HG02763 (cell line): ENCODE results near the gene PLTP.
"Not testable (repeated sequence)": the region's sequence is repeated elsewhere in the genome, so short reads cannot be mapped to it uniquely, and the experiment has no call there.

Experiments
- ATAC-seq: cut with Tn5 transposase; IDR thresholded peaks from one replicate; pipeline ENCODE4 v1.9.1; 2021; ENCODE audit warnings: mild to moderate bottlenecking, moderate library complexity; ENCODE audit not compliant: unreplicated experiment

PLTP gene

GRCh38 chr20:45944965-45945677 is 33.2 kb upstream of the PLTP start:
- ATAC-seq = no peak

GRCh38 chr20:45944151-45944964 is 32.4 kb upstream of the PLTP start:
- no peak for ATAC-seq

- no peak for ATAC-seq
Observed at GRCh38 chr20:45943613-45944012, 31.7 kb upstream of the PLTP start.

- no peak for ATAC-seq
Observed at GRCh38 chr20:45940469-45940868, 28.5 kb upstream of the PLTP start.

- ATAC-seq = no peak
Observed at GRCh38 chr20:45940053-45940452, 28.1 kb upstream of the PLTP start.

- ATAC-seq = no peak
Observed at GRCh38 chr20:45938727-45939438, 26.9 kb upstream of the PLTP start.

GRCh38 chr20:45937765-45938164 is 25.8 kb upstream of the PLTP start:
- no peak for ATAC-seq

- no peak for ATAC-seq
Observed at GRCh38 chr20:45935416-45936046, 23.6 kb upstream of the PLTP start.

- peak; percentile 76 for ATAC-seq
Observed at GRCh38 chr20:45934586-45935415, 22.8 kb upstream of the PLTP start, which contains the start of gene PCIF1. TSS of gene PCIF1 (plus strand) at chr20:45934683. CDS start at chr20:45939000, 4,317 bp downstream.

GRCh38 chr20:45934046-45934585 is 22.2 kb upstream of the PLTP start:
- peak; percentile 11 for ATAC-seq

- ATAC-seq = no peak
Observed at GRCh38 chr20:45933266-45934045, 21.5 kb upstream of the PLTP start.

GRCh38 chr20:45931680-45932079 is 19.7 kb upstream of the PLTP start:
- ATAC-seq = not testable (repeated sequence)

- no peak for ATAC-seq
Observed at GRCh38 chr20:45927071-45927878, 15.3 kb upstream of the PLTP start.

GRCh38 chr20:45926731-45927070 is 14.7 kb upstream of the PLTP start:
- ATAC-seq = no peak

GRCh38 chr20:45925821-45926506 is 14.0 kb upstream of the PLTP start:
- no peak for ATAC-seq

GRCh38 chr20:45924391-45925261 is 12.7 kb upstream of the PLTP start:
- no peak for ATAC-seq
